8988T (cell line): ENCODE results near the gene HOXB5.

Source experiments
- DNase-seq: peaks from one replicate; pipeline ENCODE4 v3.0.0; 2011

HOXB5 gene

GRCh38 chr17:48589060-48589830 is 4.3 kb downstream of the HOXB5 start:
- no peak for DNase-seq

DNA sequence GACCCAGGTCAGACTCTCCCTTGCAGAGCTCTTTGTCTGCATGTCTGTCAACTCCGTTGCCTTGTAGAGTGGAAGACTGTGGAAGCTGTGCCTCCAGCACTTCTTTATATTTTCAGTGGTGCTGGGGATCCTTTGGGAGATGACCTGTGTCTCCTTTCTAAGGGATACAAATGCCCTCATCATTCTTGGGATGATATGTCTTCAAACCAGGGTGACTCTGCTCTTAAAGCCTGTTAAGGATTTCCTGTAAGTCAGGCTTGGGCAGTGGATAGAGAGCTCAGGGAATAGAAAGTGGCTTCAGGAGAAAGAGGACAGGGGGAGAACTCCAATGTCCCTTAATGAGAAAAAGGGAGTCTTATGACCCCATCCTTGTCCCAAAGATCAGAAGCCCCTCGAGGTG is 5.1 kb downstream of the HOXB5 start:
- no peak for DNase-seq

- no peak for DNase-seq
Observed at GRCh38 chr17:48588074-48588415, 5.5 kb downstream of the HOXB5 start.

- DNase-seq = no peak
Observed at GRCh38 chr17:48587276-48588073, 6.1 kb downstream of the HOXB5 start.

DNA sequence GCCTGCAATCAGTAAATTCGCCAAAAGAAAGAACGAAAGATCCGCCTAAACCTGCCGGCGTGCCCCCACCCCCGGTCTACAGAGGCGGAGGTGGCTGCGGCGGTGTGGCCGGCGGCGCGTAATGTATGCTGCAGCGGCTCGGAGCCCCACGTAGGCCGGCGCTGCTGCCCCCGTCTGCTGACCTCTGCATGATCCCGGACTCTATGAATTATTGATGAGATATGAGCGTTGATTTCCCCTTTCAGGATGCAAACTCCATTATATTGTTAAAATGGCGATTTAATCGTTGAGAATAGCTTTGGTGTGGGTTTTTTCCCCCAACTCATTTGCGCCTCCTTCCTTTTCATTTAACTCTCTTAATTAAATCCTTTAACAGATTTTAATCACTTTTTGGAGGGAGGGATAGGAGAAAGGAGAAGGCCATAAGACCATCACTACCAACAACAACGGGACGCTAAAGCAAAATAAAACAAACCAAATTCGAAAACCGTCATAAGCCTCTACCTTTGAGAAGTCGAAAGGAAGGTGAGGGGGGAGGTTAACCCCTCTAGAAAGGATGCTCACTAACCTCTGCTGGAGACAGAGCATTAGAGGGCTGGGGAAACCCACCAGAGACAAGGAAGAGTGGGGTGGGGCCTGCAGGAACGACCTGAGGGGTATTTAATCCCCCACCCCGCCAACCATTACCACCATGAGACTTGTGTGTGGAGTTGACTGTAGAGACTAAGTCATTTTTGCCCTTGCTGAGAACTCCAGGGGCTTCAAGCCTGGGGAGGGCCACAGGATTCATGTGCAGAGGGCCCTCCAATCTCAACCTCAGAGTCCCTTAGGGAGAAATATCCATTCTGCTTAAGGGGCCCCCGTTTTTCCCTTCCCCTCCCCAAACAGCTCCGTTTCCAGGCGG is 7.0 kb downstream of the HOXB5 start:
- no peak for DNase-seq

DNA sequence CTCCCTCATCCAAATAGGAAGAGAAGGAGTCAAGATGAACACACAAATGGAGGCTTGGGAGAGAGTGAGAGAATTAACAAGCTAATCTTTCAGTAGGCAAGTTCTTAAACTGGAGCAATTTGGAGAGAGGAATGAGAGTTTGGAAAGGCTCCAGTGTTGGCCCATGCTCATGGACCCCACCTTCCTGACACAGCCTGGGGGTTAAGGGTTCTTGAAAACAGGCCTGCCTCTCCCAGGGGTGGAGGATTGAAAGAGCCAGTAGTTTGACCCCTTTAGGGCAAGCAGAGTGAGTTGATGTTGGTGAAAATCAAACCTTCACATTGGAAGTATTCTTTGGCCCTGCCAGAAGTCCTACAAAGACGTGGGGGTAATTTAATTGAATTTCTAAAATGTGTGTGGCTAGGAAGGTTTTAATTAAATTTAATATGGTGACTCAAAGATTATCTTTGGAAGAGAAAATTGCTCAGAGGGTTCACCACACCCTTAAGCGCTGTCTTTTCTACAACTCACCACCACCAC is 9.3 kb downstream of the HOXB5 start:
- no peak for DNase-seq

DNA sequence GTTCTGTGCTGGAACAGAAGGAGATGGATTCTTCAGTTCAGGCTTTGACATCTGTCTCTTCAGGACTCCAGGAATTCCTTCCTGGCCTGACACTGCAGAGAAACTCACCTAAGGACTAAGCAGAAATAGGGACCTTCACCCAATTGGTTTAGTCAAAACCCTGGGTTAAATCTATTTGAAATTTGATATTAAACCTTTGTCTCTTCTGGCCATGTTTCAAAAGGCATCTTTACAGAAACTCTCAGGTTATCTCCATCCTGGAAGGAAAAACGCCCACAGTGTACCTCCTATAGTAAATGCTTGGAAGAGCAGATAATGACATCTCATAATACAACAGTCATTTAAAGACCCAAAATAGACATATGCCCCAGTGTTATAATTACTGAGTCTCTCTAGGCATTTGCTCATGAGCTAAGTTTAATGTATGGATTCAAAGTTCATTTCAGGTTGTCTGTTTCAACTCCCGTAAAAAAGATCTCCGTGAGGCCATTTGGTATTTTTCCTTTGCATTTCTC is 9.8 kb downstream of the HOXB5 start:
- DNase-seq = no peak

DNA sequence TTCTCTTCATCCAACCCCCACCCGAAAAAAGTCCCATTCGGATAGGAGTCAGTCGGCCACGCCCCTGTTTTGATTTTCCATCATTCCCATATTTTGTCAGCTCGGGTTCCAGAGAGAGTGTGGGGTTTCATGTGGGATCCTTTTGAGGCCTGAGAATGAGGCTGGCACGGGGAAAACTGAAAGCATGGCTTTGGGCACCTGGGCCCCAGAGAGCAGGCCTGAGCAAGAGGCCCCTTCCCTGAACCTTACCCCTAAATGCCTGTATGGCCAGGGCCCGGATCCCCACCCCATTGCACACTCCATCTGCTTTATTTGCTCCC is 10.9 kb downstream of the HOXB5 start:
- no peak for DNase-seq

- DNase-seq = no peak
Observed at GRCh38 chr17:48579760-48580554, 13.6 kb downstream of the HOXB5 start.

DNA sequence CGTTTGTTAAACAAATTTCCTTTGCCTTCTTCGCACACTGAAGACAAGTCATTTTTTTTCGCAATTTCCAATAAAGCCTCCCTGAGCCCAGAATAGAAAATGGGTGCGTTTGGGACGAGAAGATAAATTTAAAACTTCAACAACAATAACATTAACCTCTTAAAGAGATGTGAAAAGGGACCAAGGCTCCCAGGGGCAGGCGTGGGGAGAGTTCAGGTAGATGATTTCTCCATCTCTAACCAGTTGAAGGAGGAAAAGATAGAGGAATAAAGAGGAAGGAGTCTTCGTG is 14.2 kb downstream of the HOXB5 start:
- DNase-seq = no peak

DNA sequence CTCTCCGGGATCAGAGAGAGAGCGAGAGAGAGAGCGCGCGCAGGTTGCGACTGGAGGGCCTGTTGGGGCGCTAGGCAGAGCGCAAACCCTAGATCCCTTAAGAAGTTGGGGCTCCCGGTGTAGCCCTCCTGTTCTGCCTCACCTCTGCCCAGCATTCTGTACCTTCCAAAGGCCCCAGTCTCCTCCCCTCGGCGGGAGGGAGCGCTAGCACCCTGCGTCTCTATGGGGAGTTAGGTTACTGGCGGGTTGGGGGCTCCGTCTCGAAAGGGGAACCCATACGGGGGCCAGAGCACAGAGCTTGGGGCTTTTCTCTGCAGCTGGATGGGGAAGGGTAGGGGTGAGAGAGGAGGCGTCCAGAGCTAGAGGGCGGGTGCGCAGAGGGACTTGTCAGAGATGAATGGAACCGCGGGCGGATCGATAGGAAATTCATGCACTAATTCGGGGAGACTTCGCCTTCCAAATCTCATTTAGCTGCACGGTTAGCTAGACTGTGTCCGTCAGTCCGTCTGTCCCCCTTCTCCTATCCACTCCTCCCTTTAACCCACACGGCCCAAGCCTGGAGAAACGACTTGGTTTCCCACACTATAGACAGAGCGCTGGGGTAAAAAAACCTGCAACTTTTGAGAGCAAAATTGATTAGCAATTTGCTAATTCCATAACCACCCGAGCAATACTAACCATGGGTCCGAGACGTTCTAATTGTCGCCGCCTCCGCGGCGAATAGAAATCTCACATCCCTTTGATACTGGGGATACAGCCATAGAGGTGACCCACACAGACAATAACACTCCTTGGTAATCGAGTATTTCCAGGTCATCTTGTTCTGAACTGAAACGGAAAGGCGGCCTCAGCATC is 14.7 kb downstream of the HOXB5 start:
- DNase-seq = no peak

- DNase-seq = no peak
Observed at GRCh38 chr17:48577946-48578615, 15.5 kb downstream of the HOXB5 start, which contains the start of gene HOXB4. Gene HOXB4, minus strand, starts transcription at chr17:48578350. Its CDS starts 31 bp downstream, at chr17:48578319.

DNA sequence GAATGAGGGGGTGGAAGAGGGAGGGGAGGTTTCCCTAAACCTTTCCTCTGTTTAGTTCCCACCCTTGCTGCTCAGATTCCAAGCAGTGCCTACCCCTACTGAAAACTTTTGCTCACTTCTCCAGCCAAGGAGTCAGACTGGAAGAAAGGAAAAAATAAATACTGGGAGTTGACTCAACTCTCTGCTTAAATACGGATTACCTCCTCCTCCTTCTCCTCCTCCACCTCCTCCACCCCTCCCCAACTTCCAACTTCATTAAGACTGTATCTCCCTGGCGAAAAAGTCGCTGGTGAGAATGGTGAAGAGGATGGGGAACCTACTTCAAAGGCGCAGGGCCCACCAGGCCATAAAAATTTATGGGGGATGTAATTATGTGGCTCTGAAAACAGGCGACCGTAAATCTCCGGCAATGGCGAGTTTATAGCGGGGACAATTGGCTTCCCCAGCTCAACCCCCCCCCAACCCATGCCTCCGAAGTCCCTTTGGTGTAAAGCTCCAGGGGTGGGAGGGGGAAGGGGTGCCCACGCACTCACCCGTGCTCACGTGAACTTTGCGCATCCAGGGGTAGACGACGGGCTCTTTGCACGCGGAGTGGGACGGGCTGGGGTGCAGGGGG is 16.1 kb downstream of the HOXB5 start:
- DNase-seq = no peak

DNA sequence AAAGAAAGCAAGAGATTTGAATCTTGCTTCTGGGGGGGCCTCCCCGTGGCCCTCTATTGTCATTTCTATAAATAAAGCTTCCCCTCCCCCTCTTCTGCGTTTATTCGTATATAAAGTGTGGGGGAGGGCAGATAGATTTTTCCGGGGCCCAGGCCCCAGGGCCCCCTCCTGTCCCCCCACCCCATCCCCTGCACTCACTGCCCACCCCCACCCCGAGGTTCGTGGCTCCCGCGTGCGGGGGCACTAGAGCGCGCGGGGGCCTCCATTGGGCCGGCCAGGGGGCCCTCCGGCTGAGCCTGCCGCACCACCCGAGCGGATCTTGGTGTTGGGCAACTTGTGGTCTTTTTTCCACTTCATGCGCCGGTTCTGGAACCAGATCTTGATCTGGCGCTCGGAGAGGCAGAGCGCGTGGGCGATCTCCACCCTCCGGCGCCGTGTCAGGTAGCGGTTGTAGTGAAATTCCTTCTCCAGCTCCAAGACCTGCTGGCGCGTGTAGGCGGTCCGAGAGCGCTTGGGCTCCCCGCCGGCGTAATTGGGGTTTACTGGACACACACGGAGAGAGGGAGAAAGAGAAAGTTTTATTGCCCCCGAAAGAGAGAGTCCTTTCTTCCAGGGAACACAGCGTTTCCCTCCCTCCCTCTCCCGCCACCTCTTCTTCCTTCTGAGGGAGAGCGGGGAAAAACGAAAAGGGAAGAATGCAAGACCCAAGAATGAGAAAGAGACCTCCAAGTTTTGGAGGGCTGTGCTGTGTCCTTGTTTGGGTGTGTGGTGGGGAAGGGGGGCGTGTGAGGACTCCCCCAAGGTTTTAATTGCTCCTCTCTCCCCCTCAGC is 16.9 kb downstream of the HOXB5 start:
- no peak for DNase-seq

DNA sequence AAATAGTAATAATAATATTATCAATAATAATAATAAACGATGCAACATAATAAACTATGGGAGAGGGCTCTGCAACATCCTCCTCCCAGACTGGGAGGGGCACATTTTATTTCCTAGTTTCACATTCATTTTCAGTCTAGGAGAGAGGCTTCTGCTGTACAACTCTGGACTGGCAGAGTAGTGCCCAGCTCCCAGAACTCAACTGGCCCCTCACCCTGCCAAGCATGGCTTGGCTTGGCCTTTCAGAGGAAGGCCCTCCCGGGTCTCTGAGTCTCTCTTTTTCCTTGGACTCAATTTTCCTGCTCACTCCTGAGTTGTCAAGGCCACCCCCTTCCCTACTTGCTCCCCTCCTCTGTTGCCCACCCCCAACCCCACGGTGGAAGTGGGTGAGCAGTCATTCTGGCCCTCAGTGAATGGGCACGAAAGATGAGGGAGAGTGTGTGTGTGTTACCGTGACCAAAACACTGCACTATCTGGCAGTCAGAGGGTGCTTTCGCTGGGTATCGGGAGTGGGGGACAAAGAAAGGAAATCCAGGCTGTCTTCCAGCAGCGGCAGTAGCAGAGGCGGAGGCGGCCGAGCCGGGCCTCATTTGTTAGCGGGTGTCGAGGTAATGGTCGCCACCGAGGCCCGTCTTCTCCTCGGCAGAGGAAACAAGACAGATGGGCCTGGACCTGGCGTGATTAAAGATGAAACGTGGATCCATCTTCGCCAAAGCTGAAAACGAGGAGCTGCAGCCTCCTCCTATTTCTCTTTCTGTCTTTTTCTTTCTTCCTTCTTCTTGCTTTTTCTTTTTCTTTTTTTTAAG is 17.7 kb downstream of the HOXB5 start:
- no peak for DNase-seq

- no peak for DNase-seq
Observed at GRCh38 chr17:48575066-48575582, 18.5 kb downstream of the HOXB5 start.

- no peak for DNase-seq
Observed at GRCh38 chr17:48574505-48575065, 19.0 kb downstream of the HOXB5 start.
